ENCODE results near the gene ATP6V1G1.

ATP6V1G1 gene

DNA sequence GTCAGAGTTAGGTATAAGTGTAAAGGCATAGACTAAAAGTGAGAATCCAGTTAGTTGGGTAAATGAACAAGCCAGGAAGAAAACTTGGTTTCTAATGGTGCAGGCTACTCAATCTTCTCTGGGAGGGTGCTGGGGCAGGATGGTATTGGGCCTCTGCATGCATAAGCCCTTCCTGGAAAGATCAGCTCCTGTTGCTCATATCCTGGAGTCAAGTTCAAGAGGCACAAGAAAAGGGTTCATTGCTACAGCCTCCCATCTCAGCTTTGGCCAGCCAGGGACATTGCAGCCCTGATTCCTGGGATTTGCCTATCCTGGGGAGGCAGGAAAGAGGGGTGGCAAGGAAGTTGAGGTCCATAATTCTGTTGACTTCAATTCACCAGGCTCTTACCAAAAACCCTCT, 40.7 kb upstream of the ATP6V1G1 start:
- Histone ChIP-seq H3K9me3 (ENCODE audit: insufficient read depth, low read depth, low read length) (no peaks in the 10 kb centered on the region), H2BK12ac (ENCODE audit: low read length) (peak overlapping the region; percentile 80), H3K9ac (ENCODE audit: low read length) (no peak overlapping the region), H4K12ac (ENCODE audit: low read depth, low read length) (no peak overlapping the region), H3K23ac (ENCODE audit: low read length) (no peak overlapping the region), H3K36me3 (ENCODE audit: control insufficient read depth in 1 of 2, insufficient read depth in 2 of 2, low read length in 2 of 2) (no peaks in the 10 kb centered on the region), H3K79me2 (ENCODE audit: control insufficient read depth, insufficient read depth, low read length, poor library complexity) (no peaks in the 10 kb centered on the region), H2AFZ (ENCODE audit: insufficient read depth, low read length, poor library complexity) (no peak overlapping the region), H3K4me3 (ENCODE audit: low read depth, low read length) (no peak overlapping the region), H4K91ac (ENCODE audit: low read depth, low read length) (no peak overlapping the region), H3K27ac (ENCODE audit: low read depth, low read length) (no peak overlapping the region), H3K4me2 (ENCODE audit: low read length) (no peak overlapping the region), H2BK120ac (ENCODE audit: insufficient read depth, low read length, poor library complexity) (no peak overlapping the region), H3K14ac (ENCODE audit: low read length) (no peak overlapping the region), H3K79me1 (ENCODE audit: low read length) (peaks cover 10% of the 10 kb centered on the region), H2BK5ac (ENCODE audit: low read depth, low read length, poor library complexity) (no peak overlapping the region), H3K27me3 (ENCODE audit: insufficient read depth, low read length) (no peaks in the 10 kb centered on the region), H3K4ac (ENCODE audit: low read depth, low read length) (no peak overlapping the region), H4K8ac (ENCODE audit: low read depth, low read length) (no peak overlapping the region), H3K18ac (ENCODE audit: low read length) (no peak overlapping the region), H3K4me1 (ENCODE audit: control insufficient read depth in 1 of 2, insufficient read depth in 2 of 2, low read length in 2 of 2) (peaks cover 3 to 9% of the 10 kb centered on the region in 2 experiments), H2AK5ac (ENCODE audit: low read length) (peak overlapping the region; percentile 45)
- DNase-seq, result no peak

DNA sequence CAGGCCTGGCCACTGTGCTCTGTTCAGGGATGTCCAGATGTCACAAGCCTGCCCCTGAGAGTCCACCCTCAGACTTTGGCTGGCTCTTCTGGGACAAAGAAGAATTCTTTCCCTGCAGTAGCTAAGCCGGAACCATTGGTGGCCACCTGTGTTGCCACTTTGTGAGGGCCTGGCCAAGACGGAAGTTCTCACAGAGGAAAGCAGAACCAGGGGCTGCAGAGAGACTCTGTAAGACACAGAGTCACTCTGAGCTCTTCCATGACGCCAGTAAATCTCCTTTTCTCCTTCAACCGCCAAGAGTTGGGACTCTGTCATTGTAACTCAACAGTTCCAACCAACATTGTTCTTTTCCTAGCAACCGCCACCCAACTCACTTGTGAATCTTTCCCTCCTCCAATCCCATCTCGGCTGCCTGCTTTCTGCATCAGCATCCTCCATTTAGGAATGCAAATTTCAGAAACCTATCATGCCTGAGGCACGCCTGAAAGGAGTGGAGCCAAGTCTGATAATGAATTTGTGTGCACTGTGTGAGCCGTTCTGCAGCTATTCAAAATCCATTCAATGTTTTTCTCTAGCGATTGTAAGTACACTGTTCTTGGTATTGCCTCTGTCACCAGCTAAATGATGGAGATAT, 37.8 kb upstream of the ATP6V1G1 start:
- H3K4me1 ChIP-seq (ENCODE audit: control insufficient read depth in 1 of 2, insufficient read depth in 2 of 2, low read length in 2 of 2), result peaks cover 10 to 16% of the 10 kb centered on the region in 2 experiments
- no peak overlapping the region for H3K9ac ChIP-seq (ENCODE audit: low read length)
- WGBS (ENCODE audit: extremely low coverage, insufficient coverage, insufficient read length), result no CpG with 5 or more reads among the region's 9 CpGs

DNA sequence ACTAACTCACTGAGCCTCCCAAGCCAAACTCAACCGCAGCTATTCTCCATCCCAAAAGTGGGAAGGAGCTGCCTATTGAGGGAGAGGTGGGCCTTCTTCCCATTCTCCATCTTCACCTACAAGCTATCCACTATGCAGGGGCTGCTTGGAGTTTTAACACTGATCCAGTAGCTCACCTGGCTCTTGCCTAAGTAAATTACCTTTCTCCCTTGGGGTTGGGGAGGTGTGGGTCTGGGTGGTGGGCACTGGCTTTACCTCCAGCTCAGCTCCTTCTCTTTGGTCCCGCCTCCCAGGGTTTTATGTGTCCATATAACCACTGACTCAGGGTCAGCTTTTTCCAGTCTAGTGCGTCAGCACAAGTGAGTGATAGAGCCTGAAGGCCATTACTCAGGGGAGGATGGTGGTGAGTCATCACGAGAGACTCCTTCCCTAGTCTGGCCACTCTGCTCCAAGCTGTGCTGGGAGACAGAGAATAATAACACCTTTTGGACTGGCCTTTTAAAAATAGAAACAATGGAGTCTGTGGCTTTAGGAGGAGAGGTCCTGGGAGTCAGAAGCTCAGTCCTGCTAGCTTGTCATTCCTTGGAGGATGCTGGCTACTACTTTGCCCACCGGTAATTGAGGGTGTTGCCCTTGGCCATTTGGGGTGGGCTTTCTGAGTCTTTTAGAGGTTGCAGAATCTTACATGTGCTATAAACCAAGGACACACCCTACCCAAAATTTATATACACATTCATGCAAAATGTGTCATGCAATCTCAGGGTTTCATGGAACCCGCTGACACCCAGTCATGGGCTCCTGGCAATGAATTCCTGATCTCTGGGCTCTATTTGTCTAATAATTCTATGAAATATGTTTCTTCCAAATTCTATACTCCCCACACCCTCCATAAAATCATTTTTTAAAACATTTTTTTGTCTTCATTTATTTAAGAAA, 35.6 kb upstream of the ATP6V1G1 start:
- Histone ChIP-seq H2BK5ac (ENCODE audit: low read depth, low read length, poor library complexity) (peak overlapping the region; percentile 37), H2BK120ac (ENCODE audit: insufficient read depth, low read length, poor library complexity) (peak overlapping the region; percentile 75), H3K79me1 (ENCODE audit: low read length) (peaks cover 16% of the 10 kb centered on the region), H3K27ac (ENCODE audit: low read depth, low read length) (peak overlapping the region; percentile 87), H3K9me3 (ENCODE audit: insufficient read depth, low read depth, low read length) (no peaks in the 10 kb centered on the region), H4K12ac (ENCODE audit: low read depth, low read length) (no peak overlapping the region), H2AK5ac (ENCODE audit: low read length) (peak overlapping the region; percentile 6), H3K9ac (ENCODE audit: low read length) (no peak overlapping the region), H3K23ac (ENCODE audit: low read length) (no peak overlapping the region), H2BK12ac (ENCODE audit: low read length) (peak overlapping the region; percentile 77), H3K27me3 (ENCODE audit: insufficient read depth, low read length) (no peaks in the 10 kb centered on the region), H3K79me2 (ENCODE audit: control insufficient read depth, insufficient read depth, low read length, poor library complexity) (no peaks in the 10 kb centered on the region), H2AFZ (ENCODE audit: insufficient read depth, low read length, poor library complexity) (no peak overlapping the region), H3K4me3 (ENCODE audit: low read depth, low read length) (no peak overlapping the region), H3K18ac (ENCODE audit: low read length) (peak overlapping the region; percentile 40), H3K14ac (ENCODE audit: low read length) (peak overlapping the region; percentile 34), H3K4me1 (ENCODE audit: control insufficient read depth in 1 of 2, insufficient read depth in 2 of 2, low read length in 2 of 2) (peaks cover 10 to 16% of the 10 kb centered on the region in 2 experiments), H3K4me2 (ENCODE audit: low read length) (peak overlapping the region; percentile 40), H4K8ac (ENCODE audit: low read depth, low read length) (peak overlapping the region; percentile 25), H3K36me3 (ENCODE audit: control insufficient read depth in 1 of 2, insufficient read depth in 2 of 2, low read length in 2 of 2) (no peaks in the 10 kb centered on the region), H3K4ac (ENCODE audit: low read depth, low read length) (peak overlapping the region; percentile 2), H4K91ac (ENCODE audit: low read depth, low read length) (peak overlapping the region; percentile 86)
- no CpG with 5 or more reads among the region's 6 CpGs for WGBS (ENCODE audit: extremely low coverage, insufficient coverage, insufficient read length)
- DNase-seq, result peak; percentile 93 to 94

More for the DNA sequence above, 37.8 kb upstream of the ATP6V1G1 start:
- no peaks in the 10 kb centered on the region for H3K79me2 ChIP-seq (ENCODE audit: control insufficient read depth, insufficient read depth, low read length, poor library complexity)
- H2BK12ac ChIP-seq (ENCODE audit: low read length), result peak overlapping the region; percentile 75
- H2BK5ac ChIP-seq (ENCODE audit: low read depth, low read length, poor library complexity), result no peak overlapping the region
- no peak overlapping the region for H3K4me2 ChIP-seq (ENCODE audit: low read length)
- H3K9me3 ChIP-seq (ENCODE audit: insufficient read depth, low read depth, low read length), result no peaks in the 10 kb centered on the region
- H2BK120ac ChIP-seq (ENCODE audit: insufficient read depth, low read length, poor library complexity), result no peak overlapping the region
- H3K23ac ChIP-seq (ENCODE audit: low read length), result no peak overlapping the region
- no peak overlapping the region for H3K14ac ChIP-seq (ENCODE audit: low read length)
- H3K4ac ChIP-seq (ENCODE audit: low read depth, low read length), result no peak overlapping the region
- H4K8ac ChIP-seq (ENCODE audit: low read depth, low read length), result no peak overlapping the region
- no peak overlapping the region for H3K27ac ChIP-seq (ENCODE audit: low read depth, low read length)
- H3K79me1 ChIP-seq (ENCODE audit: low read length), result peaks cover 16% of the 10 kb centered on the region
- no peak overlapping the region for H2AK5ac ChIP-seq (ENCODE audit: low read length)
- no peak overlapping the region for H4K12ac ChIP-seq (ENCODE audit: low read depth, low read length)
- H4K91ac ChIP-seq (ENCODE audit: low read depth, low read length), result peak overlapping the region; percentile 16
- peak in 1 of 2 donors; percentile 2 for DNase-seq
- H3K36me3 ChIP-seq (ENCODE audit: control insufficient read depth in 1 of 2, insufficient read depth in 2 of 2, low read length in 2 of 2), result no peaks in the 10 kb centered on the region
- H3K27me3 ChIP-seq (ENCODE audit: insufficient read depth, low read length), result no peaks in the 10 kb centered on the region
- no peak overlapping the region for H3K4me3 ChIP-seq (ENCODE audit: low read depth, low read length)
- H3K18ac ChIP-seq (ENCODE audit: low read length), result no peak overlapping the region
- H2AFZ ChIP-seq (ENCODE audit: insufficient read depth, low read length, poor library complexity), result no peak overlapping the region

DNA sequence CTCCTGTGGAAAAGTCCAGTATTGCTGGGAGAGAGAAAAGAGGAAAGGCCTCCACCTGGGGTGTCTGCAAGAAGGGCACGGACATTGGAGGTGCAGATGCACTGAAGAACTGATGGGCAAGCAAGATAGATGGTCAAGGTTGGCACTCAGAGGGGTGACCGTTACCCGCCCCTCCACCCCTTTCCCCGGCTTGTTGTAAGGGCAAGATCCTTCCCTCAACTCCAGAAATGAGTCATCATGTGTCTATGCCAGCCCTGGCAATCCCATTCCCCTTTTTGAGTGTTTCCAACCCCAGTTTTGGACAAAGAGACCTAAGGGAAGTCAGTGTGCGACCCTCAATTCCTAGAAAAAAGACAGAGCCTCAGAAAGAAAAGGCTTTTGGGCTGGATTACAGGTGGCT, 34.9 kb upstream of the ATP6V1G1 start:
- Histone ChIP-seq H3K9me3 (ENCODE audit: insufficient read depth, low read depth, low read length) (no peaks in the 10 kb centered on the region), H3K4me2 (ENCODE audit: low read length) (no peak overlapping the region), H3K4ac (ENCODE audit: low read depth, low read length) (peak overlapping the region; percentile 4), H3K14ac (ENCODE audit: low read length) (peak overlapping the region; percentile 8), H2BK12ac (ENCODE audit: low read length) (peak overlapping the region; percentile 78), H3K4me3 (ENCODE audit: low read depth, low read length) (no peak overlapping the region), H3K79me1 (ENCODE audit: low read length) (peaks cover 18% of the 10 kb centered on the region), H4K91ac (ENCODE audit: low read depth, low read length) (peak overlapping the region; percentile 76), H3K4me1 (ENCODE audit: control insufficient read depth in 1 of 2, insufficient read depth in 2 of 2, low read length in 2 of 2) (peaks cover 10 to 14% of the 10 kb centered on the region in 2 experiments), H2BK120ac (ENCODE audit: insufficient read depth, low read length, poor library complexity) (peak overlapping the region; percentile 49), H3K23ac (ENCODE audit: low read length) (no peak overlapping the region), H3K79me2 (ENCODE audit: control insufficient read depth, insufficient read depth, low read length, poor library complexity) (no peaks in the 10 kb centered on the region), H2AK5ac (ENCODE audit: low read length) (peak overlapping the region; percentile 33), H3K18ac (ENCODE audit: low read length) (no peak overlapping the region), H3K27ac (ENCODE audit: low read depth, low read length) (peak overlapping the region; percentile 87), H4K8ac (ENCODE audit: low read depth, low read length) (no peak overlapping the region), H3K27me3 (ENCODE audit: insufficient read depth, low read length) (no peaks in the 10 kb centered on the region), H2AFZ (ENCODE audit: insufficient read depth, low read length, poor library complexity) (no peak overlapping the region), H2BK5ac (ENCODE audit: low read depth, low read length, poor library complexity) (peak overlapping the region; percentile 55), H4K12ac (ENCODE audit: low read depth, low read length) (no peak overlapping the region), H3K36me3 (ENCODE audit: control insufficient read depth in 1 of 2, insufficient read depth in 2 of 2, low read length in 2 of 2) (no peaks in the 10 kb centered on the region), H3K9ac (ENCODE audit: low read length) (no peak overlapping the region)
- WGBS (ENCODE audit: extremely low coverage, insufficient coverage, insufficient read length), result no CpG with 5 or more reads among the region's 5 CpGs
- no peak for DNase-seq

Measured in trophoblast cell (in vitro differentiated cells and primary cell).